GM18870 (cell line): ENCODE data around the gene RASIP1.

Experiments
- ATAC-seq: cut with Tn5 transposase; IDR thresholded peaks from one replicate; pipeline ENCODE4 v1.9.1; 2021; ENCODE audit warnings: moderate library complexity; ENCODE audit not compliant: unreplicated experiment

RASIP1 gene

GRCh38 chr19:48676487-48676886 lies 63.9 kb downstream of the RASIP1 start:
- ATAC-seq = no peak

DNA sequence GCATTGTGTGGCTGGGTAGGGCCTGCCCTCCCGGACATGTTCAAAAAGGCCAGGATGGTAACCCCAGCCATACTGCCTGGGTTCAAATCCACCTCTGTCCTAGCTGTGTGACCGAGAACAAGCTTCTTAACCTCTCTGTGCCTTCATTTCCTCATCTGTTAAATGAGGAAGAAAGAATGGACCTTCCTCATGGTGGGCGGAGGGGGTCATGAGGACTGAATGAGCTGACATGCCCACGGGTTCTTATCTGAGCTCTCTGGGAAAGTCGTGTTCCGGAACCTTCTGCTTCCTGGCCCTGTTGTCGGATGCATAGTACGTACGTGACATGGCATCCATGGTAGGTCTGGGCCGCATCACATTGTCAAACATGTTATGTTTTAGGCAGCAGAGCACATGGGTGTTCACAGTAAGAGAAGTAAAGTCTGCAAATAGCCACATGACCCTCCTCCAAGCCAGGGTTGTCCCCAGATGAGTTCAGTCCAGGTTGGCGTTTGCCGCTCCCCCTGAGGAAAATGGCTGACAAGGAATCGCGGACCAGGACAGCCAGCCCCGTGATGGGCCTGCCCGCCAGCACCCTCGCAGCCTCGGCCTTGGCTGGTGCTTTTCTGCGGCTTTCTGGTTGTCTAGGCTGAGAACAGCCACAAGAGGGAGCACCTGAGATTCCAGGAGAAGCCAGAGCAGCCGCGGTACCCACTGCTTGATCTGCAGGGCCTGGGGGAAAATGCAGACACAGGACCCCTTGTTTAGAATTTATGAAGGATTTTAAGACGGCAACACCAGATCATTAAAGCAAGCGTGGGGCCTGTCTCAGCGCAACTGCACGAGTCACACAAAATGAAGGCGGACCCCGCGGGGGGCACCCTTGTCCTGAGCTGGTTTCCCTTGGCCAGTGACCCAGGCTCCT lies 65.2 kb downstream of the RASIP1 start:
- ATAC-seq = no peak

- no peak for ATAC-seq
Observed at GRCh38 chr19:48674216-48674809, 66.1 kb downstream of the RASIP1 start.

DNA sequence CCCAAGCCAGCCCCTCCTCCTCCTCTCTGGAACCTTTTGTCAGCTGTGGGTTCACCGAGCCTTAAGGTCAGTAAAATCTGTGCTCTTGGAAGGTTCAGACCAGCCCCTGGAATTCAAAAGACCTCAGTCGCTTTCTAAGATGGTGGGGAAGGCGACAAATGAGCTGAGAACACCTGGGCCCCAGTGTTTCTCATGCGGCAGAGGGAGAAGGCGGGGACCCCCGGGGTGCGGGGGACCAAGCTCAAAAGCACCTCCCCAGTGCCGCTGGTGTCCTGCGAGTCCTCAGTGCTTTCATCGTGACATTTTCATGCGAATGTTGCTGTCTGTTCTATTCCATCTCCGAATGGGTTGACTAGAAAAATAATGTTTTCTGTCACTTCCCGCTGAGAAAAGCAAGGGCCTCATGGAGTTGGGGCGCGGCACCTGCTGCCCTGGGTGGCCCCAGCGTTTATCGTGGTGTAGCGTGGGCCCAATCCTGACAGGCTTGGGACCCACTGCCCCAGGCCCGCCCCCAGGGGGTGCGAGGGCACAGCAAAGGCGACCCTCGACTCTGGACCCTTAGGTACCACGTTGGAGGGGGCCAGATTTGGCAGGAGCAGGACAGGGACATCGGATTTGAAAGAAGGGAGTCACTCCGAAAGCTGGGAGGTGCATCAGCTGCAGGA lies 66.8 kb downstream of the RASIP1 start:
- ATAC-seq = no peak

- ATAC-seq = no peak
Observed at GRCh38 chr19:48672994-48673393, 67.4 kb downstream of the RASIP1 start, which contains the start of gene NTN5. TSS of gene NTN5 (minus strand) at chr19:48673017. CDS start at chr19:48670986, 2,031 bp downstream.

- no peak for ATAC-seq
Observed at GRCh38 chr19:48671446-48671995, 68.9 kb downstream of the RASIP1 start.

GRCh38 chr19:48670699-48671445 lies 69.5 kb downstream of the RASIP1 start:
- no peak for ATAC-seq
